Esophagus muscularis mucosa (tissue), 4 donors: ENCODE measurements around the gene LRRC4C. TPM values are rescaled to one million over a fixed set of nuclear protein-coding genes. Genes with fewer than 3 reads are reported as not detected.

Source experiments
- DNase-seq: peaks from one replicate; pipeline ENCODE4 v3.0.0-alpha.2; 2017; ENCODE audit errors: extremely low spot score
- H3K27ac ChIP-seq, 4 donors: fragments of 200-600 bp; sonication (generic); replicated peaks in 1 of 4; 1 replicate in 3 of 4; 2 replicates in 1 of 4; pipeline ENCODE4 v1.5.1; 2016 to 2019; ENCODE audit warnings: mild to moderate bottlenecking in 1 of 4
- H3K27me3 ChIP-seq, 4 donors: fragments of 200-600 bp; sonication (generic); one replicate each; pipeline versions ENCODE4 v1.5.1 to v1.6.0; 2016 to 2019
- H3K36me3 ChIP-seq, 4 donors: fragments of 200-600 bp; sonication (generic); one replicate each; pipeline ENCODE4 v1.5.1; 2016 to 2019
- H3K4me1 ChIP-seq, 4 donors: fragments of 200-600 bp; sonication (generic); one replicate each; pipeline ENCODE4 v1.5.1; 2016 to 2019
- H3K4me3 ChIP-seq, 4 donors: fragments of 200-600 bp; sonication (generic); 1 replicate in 2 of 4; 2 replicates in 2 of 4; pipeline ENCODE4 v1.5.1; 2016 to 2019; ENCODE audit warnings: mild to moderate bottlenecking in 4 of 4, moderate library complexity in 1 of 4
- H3K9me3 ChIP-seq, 4 donors: fragments of 200-600 bp; sonication (generic); 1 replicate in 3 of 4; 2 replicates in 1 of 4; pipeline ENCODE4 v1.5.1; 2016 to 2019
- CTCF ChIP-seq, 3 experiments: fragments of 200-600 bp in 2 of 3; fragments of 450-650 bp in 1 of 3; sonication (generic) in 2 of 3; IDR thresholded peaks; one replicate each; pipeline ENCODE4 v1.5.1; 2017 to 2019; ENCODE audit warnings: antibody characterized with exemption in 3 of 3, mild to moderate bottlenecking in 2 of 3, moderate library complexity in 1 of 3
- EP300 ChIP-seq: sonication (generic); formaldehyde crosslinking; IDR thresholded peaks from one replicate; pipeline ENCODE4 v1.6.1; 2017; ENCODE audit warnings: antibody characterized with exemption
- POLR2A ChIP-seq: fragments of 450-650 bp; IDR thresholded peaks from one replicate; pipeline ENCODE4 v1.6.1; 2017; ENCODE audit warnings: antibody characterized with exemption, moderate library complexity, mild to moderate bottlenecking, low read depth
- POLR2AphosphoS5 ChIP-seq, 2 donors: sonication (generic); formaldehyde crosslinking; IDR thresholded peaks; one replicate each; pipeline ENCODE4 v1.6.1; 2017; ENCODE audit warnings: antibody characterized with exemption in 2 of 2
- WGBS: methylation state at CpG from one replicate; pipeline ENCODE4 v1.1.5; 2018; 5-methylcytosine and 5-hydroxymethylcytosine counted together
- intact Hi-C: fragments of 100-400 bp; cut with DNase I; formaldehyde crosslinking; loops from one replicate; pipeline ENCODE4 v1.15.1; 2023
- total RNA-seq, 4 donors: library from RNA; depleted of rRNA; stranded (reverse); fragments of >200 nt; gene quantifications; one replicate each; pipeline versions ENCODE4 v1.1.0 to v1.2.1, GENCODE V29; 2016

LRRC4C gene
- total RNA-seq, 4 donors from 2014 or later, result 1.2 to 4.0 (median 2.2) TPM

GRCh38 chr11:40271361-40271760, 1188.1 kb downstream of the LRRC4C start:
- H3K27ac ChIP-seq, result no peak overlapping the region
- no peak overlapping the region for H3K4me3 ChIP-seq
- no peak for DNase-seq
- H3K27me3 ChIP-seq, result no peaks in the 10 kb centered on the region
- WGBS, result 76% methylated on average over 5 of the region's 5 CpGs
- no peaks in the 10 kb centered on the region for H3K36me3 ChIP-seq
- intact Hi-C loops, result no loop called here
- TF ChIP-seq EP300 (no peak), CTCF (IDR thresholded peaks at IDR 0.05) (no peak), POLR2AphosphoS5 (IDR thresholded peaks at IDR 0.05) (no peak), POLR2A (no peak)
- no peaks in the 10 kb centered on the region for H3K4me1 ChIP-seq
- no peaks in the 10 kb centered on the region for H3K9me3 ChIP-seq

- TF ChIP-seq POLR2A (no peak), POLR2AphosphoS5 (IDR thresholded peaks at IDR 0.05) (no peak), EP300 (no peak), CTCF (IDR thresholded peaks at IDR 0.05) (no peak)
- Histone ChIP-seq H3K4me3 (no peak overlapping the region), H3K9me3 (no peaks in the 10 kb centered on the region), H3K27me3 (no peaks in the 10 kb centered on the region), H3K36me3 (no peaks in the 10 kb centered on the region), H3K27ac (no peak overlapping the region), H3K4me1 (no peaks in the 10 kb centered on the region)
- 74% methylated on average over 2 of the region's 2 CpGs for WGBS
- no peak for DNase-seq
- intact Hi-C loops, result no loop called here
Measured at GRCh38 chr11:40269865-40270264, 1189.6 kb downstream of the LRRC4C start.

GRCh38 chr11:40268551-40268950, 1190.9 kb downstream of the LRRC4C start:
- no peak for DNase-seq
- H3K27ac ChIP-seq, result no peak overlapping the region
- H3K36me3 ChIP-seq, result no peaks in the 10 kb centered on the region
- H3K9me3 ChIP-seq, result no peaks in the 10 kb centered on the region
- H3K4me1 ChIP-seq, result no peaks in the 10 kb centered on the region
- H3K4me3 ChIP-seq, result no peak overlapping the region
- 89% methylated on average over 2 of the region's 2 CpGs for WGBS
- H3K27me3 ChIP-seq, result no peaks in the 10 kb centered on the region
- intact Hi-C loops, result no loop called here
- TF ChIP-seq POLR2AphosphoS5 (IDR thresholded peaks at IDR 0.05) (no peak), CTCF (IDR thresholded peaks at IDR 0.05) (no peak), POLR2A (no peak), EP300 (no peak)

GRCh38 chr11:40255457-40255856, 1204.0 kb downstream of the LRRC4C start:
- Histone ChIP-seq H3K27me3 (no peaks in the 10 kb centered on the region), H3K36me3 (no peaks in the 10 kb centered on the region), H3K27ac (no peak overlapping the region), H3K4me1 (no peaks in the 10 kb centered on the region), H3K9me3 (no peaks in the 10 kb centered on the region), H3K4me3 (no peak overlapping the region)
- TF ChIP-seq EP300, result no peak
- TF ChIP-seq CTCF (IDR thresholded peaks at IDR 0.05), result no peak
- TF ChIP-seq POLR2A, result no peak
- no peak for TF ChIP-seq POLR2AphosphoS5 (IDR thresholded peaks at IDR 0.05)
- WGBS, result 100% methylated on average over 1 of the region's 1 CpG
- no peak for DNase-seq
- intact Hi-C loops, result no loop called here

GRCh38 chr11:40253166-40253565, 1206.3 kb downstream of the LRRC4C start:
- DNase-seq, result no peak
- Histone ChIP-seq H3K4me3 (no peak overlapping the region), H3K27ac (no peak overlapping the region), H3K4me1 (no peaks in the 10 kb centered on the region), H3K9me3 (no peaks in the 10 kb centered on the region), H3K36me3 (no peaks in the 10 kb centered on the region), H3K27me3 (no peaks in the 10 kb centered on the region)
- TF ChIP-seq CTCF (IDR thresholded peaks at IDR 0.05) (no peak), POLR2AphosphoS5 (IDR thresholded peaks at IDR 0.05) (no peak), EP300 (no peak)
- WGBS, result 75% methylated on average over 1 of the region's 1 CpG
- intact Hi-C loops, result no loop called here
